ENCODE results near the gene PRTFDC1.
A peak's percentile ranks its signal among the peaks of the same experiment; 100 is the strongest.
"Not testable (repeated sequence)": the region's sequence is repeated elsewhere in the genome, so short reads cannot be mapped to it uniquely, and the experiment has no call there.

Gene PRTFDC1

GRCh38 chr10:24952143-24952706 is at the start of gene PRTFDC1:
Gene PRTFDC1 (minus strand): TSS chr10:24952606. CDS start chr10:24952575, 31 bp downstream.
- DNase-seq (peak; percentile 46), ATAC-seq (no peak)

GRCh38 chr10:24998044-24998443 is 45.6 kb upstream of the PRTFDC1 start:
- ATAC-seq = no peak

GRCh38 chr10:24995072-24995471 is 42.7 kb upstream of the PRTFDC1 start:
- ATAC-seq = no peak
- no peak for DNase-seq

More at GRCh38 chr10:24998044-24998443, 45.6 kb upstream of the PRTFDC1 start:
- DNase-seq = no peak

- no peak for DNase-seq
- ATAC-seq = no peak
Measured at GRCh38 chr10:24993237-24993958, 41.0 kb upstream of the PRTFDC1 start.

GRCh38 chr10:24992512-24993133 is 40.2 kb upstream of the PRTFDC1 start:
- ATAC-seq (no peak), DNase-seq (no peak)

- DNase-seq = no peak
- ATAC-seq = no peak
Measured at GRCh38 chr10:24991298-24991697, 38.9 kb upstream of the PRTFDC1 start.

GRCh38 chr10:24989867-24990266 is 37.5 kb upstream of the PRTFDC1 start:
- DNase-seq = no peak
- no peak for ATAC-seq

GRCh38 chr10:24988831-24989640 is 36.6 kb upstream of the PRTFDC1 start:
- DNase-seq (no peak), ATAC-seq (no peak)

GRCh38 chr10:24984906-24985305 is 32.5 kb upstream of the PRTFDC1 start:
- DNase-seq = no peak
- no peak for ATAC-seq

GRCh38 chr10:24983946-24984345 is 31.5 kb upstream of the PRTFDC1 start:
- no peak for DNase-seq
- ATAC-seq = no peak

- no peak for ATAC-seq
- no peak for DNase-seq
Measured at GRCh38 chr10:24983130-24983529, 30.7 kb upstream of the PRTFDC1 start.

- DNase-seq (no peak), ATAC-seq (no peak)
Measured at GRCh38 chr10:24982319-24983112, 30.1 kb upstream of the PRTFDC1 start.

GRCh38 chr10:24981161-24981710 is 28.8 kb upstream of the PRTFDC1 start:
- ATAC-seq = no peak
- DNase-seq = no peak

- DNase-seq = no peak
- ATAC-seq = no peak
Measured at GRCh38 chr10:24979685-24980084, 27.3 kb upstream of the PRTFDC1 start.

GRCh38 chr10:24974976-24975375 is 22.6 kb upstream of the PRTFDC1 start:
- ATAC-seq = no peak
- DNase-seq = no peak

- DNase-seq = no peak
- no peak for ATAC-seq
Measured at GRCh38 chr10:24973163-24973562, 20.8 kb upstream of the PRTFDC1 start.

- ATAC-seq = no peak
- no peak for DNase-seq
Measured at GRCh38 chr10:24971374-24971773, 19.0 kb upstream of the PRTFDC1 start.

GRCh38 chr10:24969841-24970281 is 17.5 kb upstream of the PRTFDC1 start:
- DNase-seq (no peak), ATAC-seq (no peak)

GRCh38 chr10:24968951-24969350 is 16.5 kb upstream of the PRTFDC1 start:
- DNase-seq, ATAC-seq: not testable (repeated sequence)

GRCh38 chr10:24968349-24968748 is 15.9 kb upstream of the PRTFDC1 start:
- DNase-seq (no peak), ATAC-seq (no peak)

- ATAC-seq = no peak
- DNase-seq = no peak
Measured at GRCh38 chr10:24966962-24967481, 14.6 kb upstream of the PRTFDC1 start.

Data from stimulated activated naive CD8-positive, alpha-beta T cell treated with anti-CD3 and anti-CD28 coated beads, Interleukin-15, Interleukin-2, amounts not matched to agents 100 U/mL and 50 U/mL, for 24 hours (primary cell).